ENCODE data around the gene PIEZO1. TPM values are rescaled to one million over a fixed set of nuclear protein-coding genes. Genes with fewer than 3 reads are reported as not detected.

PIEZO1 gene
- total and polyA plus RNA-seq, 2 donors from 2014 or later = 103 to 124 TPM

- no peak for TF ChIP-seq CTCF (IDR thresholded peaks at IDR 0.05; ENCODE audit: borderline replicate concordance, extremely low read depth, insufficient read depth)
- Histone ChIP-seq H3K4me3 (ENCODE audit: low read length in 3 of 3) (no peak overlapping the region), H3K27me3 (ENCODE audit: control insufficient read depth, insufficient read depth, low read length) (no peaks in the 10 kb centered on the region), H3K9ac (ENCODE audit: low read length in 3 of 3) (peak overlapping the region in 1 of 3 donors; percentile 61), H3K36me3 (ENCODE audit: control insufficient read depth in 2 of 3, insufficient read depth in 3 of 3, low read length in 3 of 3) (no peaks in the 10 kb centered on the region), H3K4me1 (ENCODE audit: control insufficient read depth in 2 of 3, insufficient read depth in 2 of 3, low read depth in 1 of 3, low read length in 3 of 3) (peaks cover 0 to 76% (median 44%) of the 10 kb centered on the region in 3 donors), H3K9me3 (ENCODE audit: control insufficient read depth in 2 of 3, insufficient read depth in 1 of 3, low read length in 3 of 3) (no peaks in the 10 kb centered on the region), H3K27ac (ENCODE audit: low read depth in 2 of 2, low read length in 2 of 2) (peak overlapping the region; percentile 62 to 80)
- FAIRE-seq (no peak), DNase-seq (no peak)
- intact Hi-C loops (cut with DNase I) = no loop called here
These were observed 20.9 kb downstream of the PIEZO1 start for GRCh38 chr16:88764080-88764479.

GRCh38 chr16:88763502-88764053 lies 21.4 kb downstream of the PIEZO1 start:
- TF ChIP-seq CTCF (IDR thresholded peaks at IDR 0.05; ENCODE audit: borderline replicate concordance, extremely low read depth, insufficient read depth) = no peak
- Histone ChIP-seq H3K27ac (ENCODE audit: low read depth in 2 of 2, low read length in 2 of 2) (peak overlapping the region; percentile 62 to 80), H3K9me3 (ENCODE audit: control insufficient read depth in 2 of 3, insufficient read depth in 1 of 3, low read length in 3 of 3) (no peaks in the 10 kb centered on the region), H3K36me3 (ENCODE audit: control insufficient read depth in 2 of 3, insufficient read depth in 3 of 3, low read length in 3 of 3) (no peaks in the 10 kb centered on the region), H3K4me3 (ENCODE audit: low read length in 3 of 3) (no peak overlapping the region), H3K27me3 (ENCODE audit: control insufficient read depth, insufficient read depth, low read length) (no peaks in the 10 kb centered on the region), H3K4me1 (ENCODE audit: control insufficient read depth in 2 of 3, insufficient read depth in 2 of 3, low read depth in 1 of 3, low read length in 3 of 3) (peaks cover 0 to 77% (median 40%) of the 10 kb centered on the region in 3 donors), H3K9ac (ENCODE audit: low read length in 3 of 3) (peak overlapping the region in 1 of 3 donors; percentile 61)
- peak in 3 of 5 donors; percentile 72 to 80 (median 75) for DNase-seq
- FAIRE-seq = no peak
- intact Hi-C loops (cut with DNase I) = no loop called here

- Histone ChIP-seq H3K4me1 (ENCODE audit: control insufficient read depth in 2 of 3, insufficient read depth in 2 of 3, low read depth in 1 of 3, low read length in 3 of 3) (peaks cover 0 to 76% (median 35%) of the 10 kb centered on the region in 3 donors), H3K27ac (ENCODE audit: low read depth in 2 of 2, low read length in 2 of 2) (peak overlapping the region; percentile 62 to 80), H3K9me3 (ENCODE audit: control insufficient read depth in 2 of 3, insufficient read depth in 1 of 3, low read length in 3 of 3) (no peaks in the 10 kb centered on the region), H3K36me3 (ENCODE audit: control insufficient read depth in 2 of 3, insufficient read depth in 3 of 3, low read length in 3 of 3) (no peaks in the 10 kb centered on the region), H3K9ac (ENCODE audit: low read length in 3 of 3) (peak overlapping the region in 1 of 3 donors; percentile 61), H3K27me3 (ENCODE audit: control insufficient read depth, insufficient read depth, low read length) (no peaks in the 10 kb centered on the region), H3K4me3 (ENCODE audit: low read length in 3 of 3) (no peak overlapping the region)
- no peak for DNase-seq
- no peak for FAIRE-seq
- intact Hi-C loops (cut with DNase I) = no loop called here
- no peak for TF ChIP-seq CTCF (IDR thresholded peaks at IDR 0.05; ENCODE audit: borderline replicate concordance, extremely low read depth, insufficient read depth)
These were observed 22.1 kb downstream of the PIEZO1 start for GRCh38 chr16:88762941-88763340.

All from kidney (tissue), 14 donors.